SH-SY5Y (cell line): Measurements from ENCODE around the gene HRG.

Source experiments
- GATA2 ChIP-seq: IDR thresholded peaks from 2 replicates; pipeline ENCODE4 v1.6.1; 2011; ENCODE audit warnings: mild to moderate bottlenecking, low read depth, low read length
- GATA3 ChIP-seq: IDR thresholded peaks from 2 replicates; pipeline ENCODE4 v1.6.1; 2011; ENCODE audit warnings: low read depth, mild to moderate bottlenecking, low read length, moderate library complexity

- TF ChIP-seq GATA3: no peak
- no peak for TF ChIP-seq GATA2
Measured at GRCh38 chr3:186668426-186668825, 2.6 kb downstream of the HRG start.
